NCI-H446 treated with DMSO at 0.1 percent for 48 hours (cell line): ENCODE results near the gene C3orf52.
"Not testable (repeated sequence)": the region's sequence is repeated elsewhere in the genome, so short reads cannot be mapped to it uniquely, and the experiment has no call there.

ENCODE experiments used
- DNase-seq: peaks from one replicate; lab custom pipeline; 2025; lab: John Stamatoyannopoulos, UW

Gene C3orf52

GRCh38 chr3:112086076-112086854, at the start of gene C3orf52:
TSS of gene C3orf52 (plus strand) at chr3:112086389. CDS start at chr3:112086408, 19 bp downstream.
- peak; percentile 4 for DNase-seq

GRCh38 chr3:112037194-112037593, 49.0 kb upstream of the C3orf52 start:
- DNase-seq, result not testable (repeated sequence)

GRCh38 chr3:112038863-112039262, 47.3 kb upstream of the C3orf52 start:
- no peak for DNase-seq

GRCh38 chr3:112041321-112041720, 44.9 kb upstream of the C3orf52 start:
- no peak for DNase-seq

- DNase-seq, result no peak
Observed at GRCh38 chr3:112042842-112043280, 43.3 kb upstream of the C3orf52 start.

GRCh38 chr3:112043621-112044201, 42.5 kb upstream of the C3orf52 start:
- peak; percentile 53 for DNase-seq

GRCh38 chr3:112046599-112046998, 39.6 kb upstream of the C3orf52 start:
- no peak for DNase-seq

GRCh38 chr3:112047264-112047663, 38.9 kb upstream of the C3orf52 start:
- no peak for DNase-seq

- no peak for DNase-seq
Observed at GRCh38 chr3:112048911-112049310, 37.3 kb upstream of the C3orf52 start.

- DNase-seq, result no peak
Observed at GRCh38 chr3:112053229-112053628, 33.0 kb upstream of the C3orf52 start.

- no peak for DNase-seq
Observed at GRCh38 chr3:112056451-112056929, 29.7 kb upstream of the C3orf52 start.

GRCh38 chr3:112059497-112059896, 26.7 kb upstream of the C3orf52 start:
- DNase-seq, result no peak

GRCh38 chr3:112061152-112061551, 25.0 kb upstream of the C3orf52 start:
- DNase-seq, result no peak

- DNase-seq, result not testable (repeated sequence)
Observed at GRCh38 chr3:112072387-112073060, 13.7 kb upstream of the C3orf52 start.

GRCh38 chr3:112074006-112074405, 12.2 kb upstream of the C3orf52 start:
- no peak for DNase-seq

GRCh38 chr3:112074616-112075497, 11.3 kb upstream of the C3orf52 start:
- no peak for DNase-seq

- DNase-seq, result no peak
Observed at GRCh38 chr3:112078125-112079083, 7.8 kb upstream of the C3orf52 start.

GRCh38 chr3:112083239-112083638, 3.0 kb upstream of the C3orf52 start:
- no peak for DNase-seq

- DNase-seq, result no peak
Observed at GRCh38 chr3:112084980-112085705, 1.0 kb upstream of the C3orf52 start.

- no peak for DNase-seq
Observed at GRCh38 chr3:112085735-112086075, 484 bp upstream of the C3orf52 start.
